ENCODE measurements around the gene TUBAL3. TPM values are rescaled to one million over a fixed set of nuclear protein-coding genes. Genes with fewer than 3 reads are reported as not detected.

The TUBAL3 gene
- total and polyA plus RNA-seq, 4 donors = 0.06 to 0.12 (median 0.06) TPM; not detected in 1

GRCh38 chr10:5364374-5364773 is 40.3 kb downstream of the TUBAL3 start:
- 75 to 91% methylated on average over 11 of the region's 11 CpGs for WGBS, 2 donors
- DNase-seq (no peak), ATAC-seq (ENCODE audit: insufficient read depth, low FRiP score) (no peak)
- no peaks in the 10 kb centered on the region for H3K36me3 ChIP-seq (ENCODE audit: control insufficient read depth in 4 of 4, insufficient read depth in 4 of 4, low read length in 4 of 4)
- no peak for TF ChIP-seq CTCF (IDR thresholded peaks at IDR 0.05; ENCODE audit: control extremely low read depth, extremely low read depth)
- no peak overlapping the region for H3K9ac ChIP-seq (ENCODE audit: insufficient read depth in 1 of 2, low read length in 2 of 2)
- H3K4me3 ChIP-seq = no peak overlapping the region
- peaks cover 0 to 5% (median 0%) of the 10 kb centered on the region in 5 donors for H3K4me1 ChIP-seq (ENCODE audit: control insufficient read depth in 5 of 5, insufficient read depth in 5 of 5, low read length in 5 of 5)
- H3K27ac ChIP-seq (ENCODE audit: low read depth in 1 of 2, low read length in 1 of 2) = no peak overlapping the region
- H3K9me3 ChIP-seq (ENCODE audit: control insufficient read depth in 4 of 4, insufficient read depth in 3 of 4, low read length in 3 of 4) = peaks cover 0 to 3% (median 0%) of the 10 kb centered on the region in 4 donors
- peaks cover 0 to 5% (median 0%) of the 10 kb centered on the region in 3 donors for H3K27me3 ChIP-seq (ENCODE audit: control insufficient read depth in 3 of 3, insufficient read depth in 3 of 3, low read length in 2 of 3)

DNA sequence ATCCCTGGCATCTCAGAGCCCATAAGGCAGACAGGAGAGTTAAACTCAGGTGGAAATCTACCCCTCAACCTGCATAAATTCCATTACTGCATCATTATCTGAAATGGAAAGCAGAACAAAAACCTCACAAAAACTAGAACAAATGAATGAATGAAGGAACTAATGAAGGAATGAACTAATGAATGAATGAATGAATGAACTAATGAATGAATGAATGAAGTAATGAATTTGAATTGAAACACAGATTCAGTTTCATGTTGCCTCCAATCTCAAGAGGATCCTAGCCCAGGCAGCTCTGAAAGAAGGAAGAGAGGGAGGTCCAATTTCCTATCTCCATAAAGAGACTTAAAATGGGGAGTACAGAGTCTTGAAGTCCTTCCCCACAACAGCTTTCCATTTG is 41.8 kb downstream of the TUBAL3 start:
- Histone ChIP-seq H3K9me3 (ENCODE audit: control insufficient read depth in 4 of 4, insufficient read depth in 3 of 4, low read length in 3 of 4) (peaks cover 0 to 3% (median 0%) of the 10 kb centered on the region in 4 donors), H3K27ac (ENCODE audit: low read depth in 1 of 2, low read length in 1 of 2) (no peak overlapping the region), H3K36me3 (ENCODE audit: control insufficient read depth in 4 of 4, insufficient read depth in 4 of 4, low read length in 4 of 4) (no peaks in the 10 kb centered on the region), H3K4me3 (no peak overlapping the region), H3K9ac (ENCODE audit: insufficient read depth in 1 of 2, low read length in 2 of 2) (no peak overlapping the region), H3K4me1 (ENCODE audit: control insufficient read depth in 5 of 5, insufficient read depth in 5 of 5, low read length in 5 of 5) (peaks cover 0 to 5% (median 0%) of the 10 kb centered on the region in 5 donors), H3K27me3 (ENCODE audit: control insufficient read depth in 3 of 3, insufficient read depth in 3 of 3, low read length in 2 of 3) (peaks cover 0 to 5% (median 0%) of the 10 kb centered on the region in 3 donors)
- TF ChIP-seq CTCF (IDR thresholded peaks at IDR 0.05; ENCODE audit: control extremely low read depth, extremely low read depth) = no peak
- ATAC-seq (ENCODE audit: insufficient read depth, low FRiP score) = no peak
- DNase-seq = no peak

DNA sequence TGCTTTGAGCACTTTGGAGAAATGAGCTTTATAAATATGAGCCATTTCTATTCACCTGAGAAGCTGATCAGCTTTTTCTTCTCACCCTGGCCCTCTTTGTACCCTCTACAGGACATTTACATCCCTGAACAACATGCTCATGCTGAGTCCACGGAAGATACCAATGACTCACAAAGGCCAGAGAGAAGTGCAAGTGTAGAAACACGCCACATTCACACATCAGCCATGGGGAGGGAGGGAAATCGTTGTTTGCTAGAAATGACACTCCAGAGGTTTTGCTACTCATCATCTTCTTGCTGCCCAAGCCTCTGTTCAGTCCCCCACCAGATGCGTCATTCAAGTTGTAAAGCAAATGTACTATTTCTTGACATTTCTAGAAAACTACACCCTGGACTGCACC is 42.7 kb downstream of the TUBAL3 start:
- peaks cover 0 to 5% (median 0%) of the 10 kb centered on the region in 5 donors for H3K4me1 ChIP-seq (ENCODE audit: control insufficient read depth in 5 of 5, insufficient read depth in 5 of 5, low read length in 5 of 5)
- TF ChIP-seq CTCF (IDR thresholded peaks at IDR 0.05; ENCODE audit: control extremely low read depth, extremely low read depth) = no peak

More for the DNA sequence above, 42.7 kb downstream of the TUBAL3 start:
- Histone ChIP-seq H3K9ac (ENCODE audit: insufficient read depth in 1 of 2, low read length in 2 of 2) (no peak overlapping the region), H3K36me3 (ENCODE audit: control insufficient read depth in 4 of 4, insufficient read depth in 4 of 4, low read length in 4 of 4) (no peaks in the 10 kb centered on the region), H3K9me3 (ENCODE audit: control insufficient read depth in 4 of 4, insufficient read depth in 3 of 4, low read length in 3 of 4) (peaks cover 0 to 3% (median 0%) of the 10 kb centered on the region in 4 donors), H3K4me3 (no peak overlapping the region), H3K27ac (ENCODE audit: low read depth in 1 of 2, low read length in 1 of 2) (no peak overlapping the region), H3K27me3 (ENCODE audit: control insufficient read depth in 3 of 3, insufficient read depth in 3 of 3, low read length in 2 of 3) (peaks cover 0 to 5% (median 0%) of the 10 kb centered on the region in 3 donors)
- ATAC-seq (ENCODE audit: insufficient read depth, low FRiP score) (no peak), DNase-seq (no peak)
- 87 to 90% methylated on average over 4 of the region's 4 CpGs for WGBS, 2 donors
